ENCODE results near the gene NBEA. TPM values are rescaled to one million over a fixed set of nuclear protein-coding genes. Genes with fewer than 3 reads are reported as not detected.

NBEA gene
- total RNA-seq, 1 experiment from 2014 or later: 4.1 TPM

DNA sequence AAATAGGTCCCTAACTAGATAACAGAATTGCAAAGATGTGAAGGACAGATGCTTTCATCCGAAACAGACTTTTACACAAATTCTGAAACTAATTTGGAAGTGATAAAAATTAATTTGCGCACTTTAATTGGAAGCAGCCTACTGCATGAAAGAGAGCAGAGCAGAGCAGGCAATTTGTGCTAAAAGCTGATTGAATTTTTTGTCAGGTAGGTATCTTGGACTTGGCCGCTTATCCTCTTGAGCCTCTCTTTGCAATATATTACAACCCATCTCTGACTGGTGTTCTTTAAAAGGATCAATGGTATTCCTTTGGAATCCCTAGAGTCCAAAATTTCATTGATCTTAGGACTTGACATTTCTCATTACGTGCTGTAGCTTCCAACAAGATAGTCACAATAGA lies 717.7 kb downstream of the NBEA start:
- no peak overlapping the region for H3K9ac ChIP-seq (ENCODE audit: low read length)
- DNase-seq (ENCODE audit: low read depth, low spot score) (no peak), ATAC-seq (no peak)
- no peaks in the 10 kb centered on the region for H3K36me3 ChIP-seq (ENCODE audit: control insufficient read depth in 1 of 2, insufficient read depth in 2 of 2, low read length in 2 of 2)
- no peaks in the 10 kb centered on the region for H3K27me3 ChIP-seq (ENCODE audit: insufficient read depth, low read length)
- H3K9me3 ChIP-seq (ENCODE audit: control insufficient read depth in 1 of 2, insufficient read depth in 1 of 2, low read depth in 1 of 2, low read length in 2 of 2): no peaks in the 10 kb centered on the region
- H3K9me2 ChIP-seq (ENCODE audit: insufficient read depth): no peaks in the 10 kb centered on the region
- H3K4me1 ChIP-seq (ENCODE audit: control insufficient read depth in 1 of 2, insufficient read depth in 2 of 2, low read length in 2 of 2): no peaks in the 10 kb centered on the region
- no peaks in the 10 kb centered on the region for H4K20me1 ChIP-seq (ENCODE audit: insufficient read depth)
- no peak overlapping the region for H3K4me2 ChIP-seq (ENCODE audit: low read length)
- TF ChIP-seq TCF7L2 (IDR thresholded peaks at IDR 0.05; ENCODE audit: borderline replicate concordance, extremely low read depth, insufficient read depth, insufficient read length) (no peak), REST (IDR thresholded peaks at IDR 0.05; ENCODE audit: low read depth) (no peak), JUND (IDR thresholded peaks at IDR 0.05) (no peak), ZBTB33 (IDR thresholded peaks at IDR 0.05; ENCODE audit: extremely low read depth, insufficient replicate concordance, low read length) (no peak), RAD21 (IDR thresholded peaks at IDR 0.05; ENCODE audit: low read depth) (no peak), EZH2 (IDR thresholded peaks at IDR 0.05) (no peak), SRF (IDR thresholded peaks at IDR 0.05; ENCODE audit: low read depth) (no peak), POLR2A (IDR thresholded peaks at IDR 0.05; ENCODE audit: borderline replicate concordance, extremely low read depth, insufficient read depth, insufficient read length) (no peak), CEBPB (IDR thresholded peaks at IDR 0.05; ENCODE audit: low read depth) (no peak), EGR1 (IDR thresholded peaks at IDR 0.05; ENCODE audit: low read depth) (no peak), CBX3 (IDR thresholded peaks at IDR 0.05; ENCODE audit: low read depth) (no peak), ZNF274 (IDR thresholded peaks at IDR 0.05; ENCODE audit: low read depth, low read length) (no peak), ELF1 (IDR thresholded peaks at IDR 0.05; ENCODE audit: borderline replicate concordance, low read depth) (no peak), POLR2AphosphoS5 (IDR thresholded peaks at IDR 0.05; ENCODE audit: low read depth, low read length) (no peak), YY1 (IDR thresholded peaks at IDR 0.05; ENCODE audit: extremely low read depth, insufficient replicate concordance, low read depth, low read length) (no peak), FOSL1 (IDR thresholded peaks at IDR 0.05; ENCODE audit: low read depth) (no peak)
- TF ChIP-seq, protein P1, sequence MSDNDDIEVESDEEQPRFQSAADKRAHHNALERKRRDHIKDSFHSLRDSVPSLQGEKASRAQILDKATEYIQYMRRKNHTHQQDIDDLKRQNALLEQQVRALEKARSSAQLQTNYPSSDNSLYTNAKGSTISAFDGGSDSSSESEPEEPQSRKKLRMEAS (IDR thresholded peaks at IDR 0.05): no peak
- H3K79me2 ChIP-seq (ENCODE audit: insufficient read depth, low read length): no peaks in the 10 kb centered on the region
- H2AFZ ChIP-seq (ENCODE audit: low read depth, low read length, poor library complexity, severe bottlenecking): no peak overlapping the region
- intact Hi-C loops (cut with micrococcal nuclease): no loop called here
- H3K4me3 ChIP-seq (replicated peaks in 1 of 2; ENCODE audit: low read depth in 1 of 2, low read length in 2 of 2): no peak overlapping the region
- ChIA-PET CTCF (no interaction called here), POLR2A (no interaction called here), RAD21 (ENCODE audit: low non-redundant PET in 1 of 2, low total read pairs in 2 of 2, uncharacterized antibody in 2 of 2, unreplicated experiment in 2 of 2) (no interaction called here)
- BruUV-seq (replicated peaks): no TSS peak
- no peak overlapping the region for H3K27ac ChIP-seq (ENCODE audit: low read depth, low read length)
